Skin epidermis (tissue), 12 donors: ENCODE data around the gene QSOX2.

Experiments
- H3K27ac ChIP-seq, 21 experiments: fragments of 200-600 bp; sonication (generic) in 11 of 21; one replicate each; pipeline ENCODE4 v1.5.0; 2020; ENCODE audit warnings: mild to moderate bottlenecking in 3 of 21, inconsistent platforms in 2 of 21, moderate library complexity in 2 of 21
- H3K4me3 ChIP-seq, 7 experiments: fragments of 200-600 bp; sonication (generic) in 2 of 7; one replicate each; pipeline ENCODE4 v1.5.0; 2020; ENCODE audit warnings: inconsistent platforms in 2 of 7, mild to moderate bottlenecking in 2 of 7, moderate library complexity in 1 of 7

QSOX2 gene

GRCh38 chr9:136283291-136284235 is 38.0 kb upstream of the QSOX2 start:
- H3K27ac ChIP-seq = no peak overlapping the region
- H3K4me3 ChIP-seq = no peak overlapping the region

- Histone ChIP-seq H3K4me3 (no peak overlapping the region), H3K27ac (no peak overlapping the region)
Measured at GRCh38 chr9:136282272-136282861, 36.8 kb upstream of the QSOX2 start.

GRCh38 chr9:136281421-136282271 is 36.0 kb upstream of the QSOX2 start:
- H3K4me3 ChIP-seq = no peak overlapping the region
- H3K27ac ChIP-seq = no peak overlapping the region

- no peak overlapping the region for H3K4me3 ChIP-seq
- H3K27ac ChIP-seq = no peak overlapping the region
Measured at GRCh38 chr9:136280535-136281315, 35.1 kb upstream of the QSOX2 start.

DNA sequence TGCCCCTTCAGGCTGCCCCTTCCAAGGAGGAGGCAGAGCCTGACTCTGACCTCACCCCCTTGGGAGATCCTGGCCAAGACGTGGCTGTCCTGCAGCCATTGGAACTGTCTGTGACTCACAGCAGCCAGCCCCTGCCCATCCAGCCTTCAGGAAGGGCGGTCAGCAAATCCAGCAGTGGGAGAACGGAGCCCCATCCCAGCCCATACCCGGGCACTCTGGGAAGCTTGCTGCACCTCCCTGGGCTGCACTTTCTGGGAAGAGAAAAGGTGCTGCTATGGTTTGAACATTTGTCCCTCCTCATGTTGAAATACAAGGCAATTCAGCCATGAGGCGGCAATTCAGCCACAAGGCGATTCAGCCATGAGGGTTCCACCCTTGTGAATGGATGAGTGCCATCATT is 33.9 kb upstream of the QSOX2 start:
- Histone ChIP-seq H3K4me3 (no peak overlapping the region), H3K27ac (no peak overlapping the region)

- H3K27ac ChIP-seq = no peak overlapping the region
Measured at GRCh38 chr9:136278894-136279293, 33.3 kb upstream of the QSOX2 start.

DNA sequence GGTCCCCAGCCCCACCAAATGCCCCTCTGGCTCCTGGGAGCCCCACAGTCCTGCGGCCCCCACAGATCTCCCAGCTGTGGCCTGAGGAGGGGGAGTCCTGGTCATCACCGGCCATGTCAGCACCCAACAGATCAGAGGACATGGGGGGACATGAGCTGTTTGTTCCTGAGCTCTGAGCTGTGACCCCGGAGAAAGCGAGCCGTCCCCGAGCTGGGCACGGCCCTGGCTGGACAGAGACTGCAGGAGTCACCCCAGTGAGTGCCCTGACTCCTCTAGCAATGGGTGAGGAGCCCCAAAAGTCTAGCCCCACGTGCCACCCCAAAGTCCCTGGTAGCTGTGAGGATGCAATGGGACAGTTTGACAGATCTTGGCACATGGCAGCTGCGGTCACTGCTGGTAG is 32.6 kb upstream of the QSOX2 start:
- no peak overlapping the region for H3K27ac ChIP-seq
- H3K4me3 ChIP-seq = no peak overlapping the region

More at GRCh38 chr9:136278894-136279293, 33.3 kb upstream of the QSOX2 start:
- H3K4me3 ChIP-seq = no peak overlapping the region

GRCh38 chr9:136277746-136278145 is 32.1 kb upstream of the QSOX2 start:
- Histone ChIP-seq H3K4me3 (no peak overlapping the region), H3K27ac (no peak overlapping the region)

GRCh38 chr9:136276716-136277115 is 31.1 kb upstream of the QSOX2 start:
- Histone ChIP-seq H3K4me3 (no peak overlapping the region), H3K27ac (no peak overlapping the region)

DNA sequence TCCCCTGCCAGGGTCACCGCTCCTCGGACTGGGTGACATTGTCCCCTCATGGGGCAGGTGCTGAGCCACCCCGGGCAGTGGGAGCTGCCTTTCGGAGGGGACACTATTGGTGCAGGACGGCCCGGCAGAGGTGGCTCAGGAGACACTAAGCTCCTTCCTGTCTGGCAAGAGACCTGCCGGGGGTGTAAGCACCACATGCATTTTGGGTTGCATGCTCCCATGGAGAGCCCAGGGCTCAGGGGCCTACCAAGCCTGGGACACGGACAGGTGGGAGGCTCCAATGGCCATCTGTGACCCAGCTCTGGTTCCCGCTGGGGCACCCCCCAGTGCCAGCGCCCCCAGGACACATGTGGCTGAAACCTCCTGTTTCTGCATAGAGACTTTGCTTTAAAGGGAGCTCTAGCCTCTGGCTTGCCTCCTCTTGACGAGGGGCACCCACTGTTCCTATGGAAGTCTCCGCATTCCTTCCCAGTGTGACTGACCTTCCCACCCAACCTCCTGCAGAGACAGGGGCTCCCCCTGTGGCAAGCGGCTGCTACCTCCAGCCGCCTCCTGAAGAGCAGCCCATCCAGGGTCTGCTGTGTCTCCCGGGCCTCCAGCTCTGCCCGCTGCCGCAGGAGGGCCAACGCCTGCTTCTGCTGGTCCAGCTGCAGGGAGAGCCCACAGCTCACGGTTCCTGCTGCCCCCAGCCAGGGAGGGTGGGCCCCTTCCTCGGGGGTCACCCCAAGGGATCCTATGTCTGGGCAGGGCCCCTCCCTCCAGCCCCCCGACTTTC is 30.2 kb upstream of the QSOX2 start:
- H3K27ac ChIP-seq = no peak overlapping the region
- H3K4me3 ChIP-seq = no peak overlapping the region

GRCh38 chr9:136274786-136275654 is 29.4 kb upstream of the QSOX2 start:
- H3K4me3 ChIP-seq = no peak overlapping the region

GRCh38 chr9:136273921-136274785 is 28.5 kb upstream of the QSOX2 start:
- no peak overlapping the region for H3K27ac ChIP-seq
- no peak overlapping the region for H3K4me3 ChIP-seq

More at GRCh38 chr9:136274786-136275654, 29.4 kb upstream of the QSOX2 start:
- no peak overlapping the region for H3K27ac ChIP-seq

DNA sequence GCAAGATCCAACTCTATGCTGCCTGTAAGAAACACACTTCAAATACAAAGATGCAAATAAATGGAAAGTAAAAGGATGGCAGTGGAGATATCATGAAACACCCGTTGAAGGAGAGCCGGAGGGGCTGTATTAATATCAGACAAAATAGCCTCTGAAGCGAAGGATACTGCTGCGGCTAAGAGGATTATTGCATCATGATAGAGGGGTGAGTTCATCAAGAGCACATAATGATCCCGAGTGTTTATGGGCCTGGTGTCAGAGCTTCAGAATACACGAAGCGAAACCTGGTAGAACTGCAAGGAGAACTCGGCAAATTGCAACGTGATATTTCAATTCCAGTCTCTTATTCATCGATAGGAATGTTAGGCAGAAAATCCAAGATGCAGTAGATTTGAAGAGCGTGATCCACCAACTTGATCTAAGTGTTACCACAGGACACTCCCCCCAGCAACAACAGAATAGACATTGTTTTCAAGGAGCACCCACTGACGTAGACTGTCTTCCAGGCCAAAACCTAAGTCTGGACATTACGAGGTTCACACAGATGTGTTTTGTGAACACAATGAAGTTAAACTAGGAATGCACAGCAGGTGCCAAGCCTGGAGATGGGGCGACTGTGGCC is 27.7 kb upstream of the QSOX2 start:
- no peak overlapping the region for H3K27ac ChIP-seq
- no peak overlapping the region for H3K4me3 ChIP-seq

GRCh38 chr9:136270173-136270705 is 24.6 kb upstream of the QSOX2 start:
- Histone ChIP-seq H3K4me3 (no peak overlapping the region), H3K27ac (no peak overlapping the region)

- no peak overlapping the region for H3K27ac ChIP-seq
Measured at GRCh38 chr9:136268735-136269134, 23.1 kb upstream of the QSOX2 start.

GRCh38 chr9:136268318-136268717 is 22.7 kb upstream of the QSOX2 start:
- H3K4me3 ChIP-seq = no peak overlapping the region
- no peak overlapping the region for H3K27ac ChIP-seq

More at GRCh38 chr9:136268735-136269134, 23.1 kb upstream of the QSOX2 start:
- H3K4me3 ChIP-seq = no peak overlapping the region
